Bronchial epithelial cell (primary cell): Measurements from ENCODE around the gene DAAM1. TPM values are rescaled to one million over a fixed set of nuclear protein-coding genes. Genes with fewer than 3 reads are reported as not detected.

Source experiments
- DNase-seq: peaks from one replicate; pipeline ENCODE4 v3.0.0-alpha.2; 2010; ENCODE audit warnings: low read depth
- FAIRE-seq: peaks from 2 replicates; lab custom pipeline; 2011; peaks lifted over from hg19 to GRCh38; lab: Jason Lieb, UNC
- H3K27me3 ChIP-seq: 2 replicates; pipeline ENCODE4 v1.5.1; 2011; ENCODE audit warnings: low read length; ENCODE audit not compliant: control insufficient read depth, insufficient read depth
- H3K36me3 ChIP-seq: 2 replicates; pipeline ENCODE4 v1.5.1; 2011; ENCODE audit warnings: low read length; ENCODE audit not compliant: control insufficient read depth, insufficient read depth
- H3K4me3 ChIP-seq: 2 replicates; pipeline ENCODE4 v1.5.1; 2011; ENCODE audit warnings: mild to moderate bottlenecking, low read depth, low read length, control low read depth
- total RNA-seq: library from RNA; depleted of rRNA; stranded (reverse); fragments of >200 nt; gene quantifications from 2 replicates; pipeline ENCODE4 v1.2.1, GENCODE V29; 2014
- TF ChIP-seq, protein P1 (sequence below): IDR thresholded peaks from 2 replicates; pipeline ENCODE4 v1.5.1; 2011; ENCODE audit warnings: mild to moderate bottlenecking, moderate library complexity, low read length, control low read depth, inconsistent platforms; ENCODE audit not compliant: insufficient read depth, severe bottlenecking

Gene DAAM1
- total RNA-seq, 1 donor from 2014 or later = 16.6 TPM

DNA sequence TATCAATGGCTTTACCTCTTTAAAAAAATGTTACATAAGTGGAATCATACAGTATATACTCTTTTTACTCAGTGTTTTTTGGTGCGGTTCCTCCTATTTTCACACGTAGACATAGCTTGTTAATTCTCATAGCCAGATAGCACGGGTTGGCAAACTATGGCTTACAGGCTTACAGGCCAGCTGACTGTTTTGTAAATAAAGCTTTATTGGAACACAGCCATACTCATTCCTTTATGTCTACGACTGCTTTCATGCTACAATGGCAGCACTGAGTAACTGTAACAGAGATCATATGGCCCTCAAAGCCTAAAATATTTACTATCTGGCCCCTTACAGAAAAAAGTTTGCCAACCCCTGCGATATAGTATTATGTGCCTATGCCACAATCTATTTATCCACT lies 5.8 kb upstream of the DAAM1 start:
- TF ChIP-seq, protein P1, sequence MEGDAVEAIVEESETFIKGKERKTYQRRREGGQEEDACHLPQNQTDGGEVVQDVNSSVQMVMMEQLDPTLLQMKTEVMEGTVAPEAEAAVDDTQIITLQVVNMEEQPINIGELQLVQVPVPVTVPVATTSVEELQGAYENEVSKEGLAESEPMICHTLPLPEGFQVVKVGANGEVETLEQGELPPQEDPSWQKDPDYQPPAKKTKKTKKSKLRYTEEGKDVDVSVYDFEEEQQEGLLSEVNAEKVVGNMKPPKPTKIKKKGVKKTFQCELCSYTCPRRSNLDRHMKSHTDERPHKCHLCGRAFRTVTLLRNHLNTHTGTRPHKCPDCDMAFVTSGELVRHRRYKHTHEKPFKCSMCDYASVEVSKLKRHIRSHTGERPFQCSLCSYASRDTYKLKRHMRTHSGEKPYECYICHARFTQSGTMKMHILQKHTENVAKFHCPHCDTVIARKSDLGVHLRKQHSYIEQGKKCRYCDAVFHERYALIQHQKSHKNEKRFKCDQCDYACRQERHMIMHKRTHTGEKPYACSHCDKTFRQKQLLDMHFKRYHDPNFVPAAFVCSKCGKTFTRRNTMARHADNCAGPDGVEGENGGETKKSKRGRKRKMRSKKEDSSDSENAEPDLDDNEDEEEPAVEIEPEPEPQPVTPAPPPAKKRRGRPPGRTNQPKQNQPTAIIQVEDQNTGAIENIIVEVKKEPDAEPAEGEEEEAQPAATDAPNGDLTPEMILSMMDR = no peak
- FAIRE-seq (no peak), DNase-seq (no peak)
- Histone ChIP-seq H3K36me3 (no peaks in the 10 kb centered on the region), H3K27me3 (no peaks in the 10 kb centered on the region), H3K4me3 (no peak overlapping the region)

DNA sequence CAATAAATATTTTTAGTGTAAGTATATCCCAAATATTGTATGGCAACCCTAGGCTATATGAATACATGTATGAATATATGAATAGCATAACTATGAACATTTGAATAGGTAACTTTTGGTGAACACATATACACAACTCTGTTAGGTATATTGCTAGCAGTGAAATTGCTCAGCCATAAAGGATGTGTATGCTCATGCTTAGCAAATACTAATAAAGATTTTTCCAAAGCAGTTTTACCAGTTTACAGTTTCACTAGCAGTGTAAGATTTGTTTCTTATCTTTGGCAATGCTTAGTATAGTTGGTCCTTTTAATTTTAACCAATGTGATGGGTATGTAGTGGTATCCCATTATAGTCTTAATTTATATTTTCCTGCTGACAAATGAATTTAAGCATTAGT lies 5.3 kb upstream of the DAAM1 start:
- Histone ChIP-seq H3K27me3 (no peaks in the 10 kb centered on the region), H3K4me3 (no peak overlapping the region), H3K36me3 (no peaks in the 10 kb centered on the region)
- FAIRE-seq (no peak), DNase-seq (no peak)
- TF ChIP-seq, protein P1 = no peak

DNA sequence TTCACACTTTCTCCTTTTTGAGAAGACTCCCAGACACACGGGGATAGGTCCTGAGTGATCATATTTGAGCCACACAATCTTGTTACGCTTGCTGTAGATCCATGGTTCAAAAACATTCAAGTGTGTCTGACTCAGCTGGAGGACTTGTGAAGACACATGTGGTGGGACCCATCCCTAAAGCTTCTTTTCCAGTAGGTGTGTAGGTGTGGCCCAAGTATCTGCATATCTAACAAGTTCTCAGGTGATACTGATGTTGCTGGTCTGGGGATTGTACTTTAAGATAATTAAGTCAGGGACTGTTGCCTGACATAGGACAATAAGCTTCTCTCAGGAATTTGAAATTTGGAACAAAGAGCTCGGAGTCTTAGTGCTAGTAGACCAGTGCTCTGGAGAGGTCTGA lies 4.1 kb upstream of the DAAM1 start:
- Histone ChIP-seq H3K4me3 (no peak overlapping the region), H3K36me3 (no peaks in the 10 kb centered on the region), H3K27me3 (no peaks in the 10 kb centered on the region)
- no peak for FAIRE-seq
- TF ChIP-seq, protein P1 = no peak
- DNase-seq = no peak

DNA sequence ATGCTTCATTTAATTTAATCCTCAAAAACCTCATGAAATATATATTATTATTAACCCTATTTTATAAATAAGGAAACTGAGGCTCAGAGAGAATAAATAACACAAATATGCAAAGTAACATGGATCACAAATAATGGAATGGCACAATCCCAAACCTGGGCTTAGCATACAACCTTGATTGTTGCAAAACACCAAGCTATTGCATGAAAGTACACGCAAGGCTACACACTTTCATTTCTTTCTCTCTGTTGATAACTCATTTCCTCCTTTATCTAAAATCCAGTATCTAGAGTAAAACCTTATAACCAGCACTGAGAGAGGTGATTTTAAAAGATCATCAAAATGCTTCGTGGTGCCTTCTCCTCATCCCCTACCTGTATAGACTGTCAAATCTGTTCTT lies 2.8 kb upstream of the DAAM1 start:
- FAIRE-seq (no peak), DNase-seq (no peak)
- TF ChIP-seq, protein P1 = no peak
- Histone ChIP-seq H3K27me3 (no peaks in the 10 kb centered on the region), H3K36me3 (no peaks in the 10 kb centered on the region), H3K4me3 (no peak overlapping the region)

DNA sequence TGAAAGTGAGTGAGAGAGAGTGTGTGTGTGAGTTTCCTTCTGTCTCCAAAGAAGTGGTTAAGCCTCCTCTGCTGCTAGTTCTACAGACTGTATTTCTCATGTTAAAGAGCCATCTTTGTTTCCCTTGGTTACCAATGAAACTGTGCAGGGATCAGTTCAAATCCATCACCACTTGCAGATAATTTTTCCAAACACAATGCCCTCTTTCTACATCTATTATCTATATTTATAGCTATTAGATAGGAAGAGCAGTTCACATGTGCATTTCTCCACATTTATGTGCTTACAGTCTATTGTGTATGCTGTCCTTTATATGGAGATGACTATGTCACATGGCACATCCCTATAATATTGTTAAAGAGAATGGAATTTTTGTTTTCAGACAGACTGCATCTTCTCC lies 2.2 kb upstream of the DAAM1 start:
- no peak for FAIRE-seq
- no peaks in the 10 kb centered on the region for H3K36me3 ChIP-seq
- no peak overlapping the region for H3K4me3 ChIP-seq
- no peak for DNase-seq
- TF ChIP-seq, protein P1 = no peak
- H3K27me3 ChIP-seq = no peaks in the 10 kb centered on the region

DNA sequence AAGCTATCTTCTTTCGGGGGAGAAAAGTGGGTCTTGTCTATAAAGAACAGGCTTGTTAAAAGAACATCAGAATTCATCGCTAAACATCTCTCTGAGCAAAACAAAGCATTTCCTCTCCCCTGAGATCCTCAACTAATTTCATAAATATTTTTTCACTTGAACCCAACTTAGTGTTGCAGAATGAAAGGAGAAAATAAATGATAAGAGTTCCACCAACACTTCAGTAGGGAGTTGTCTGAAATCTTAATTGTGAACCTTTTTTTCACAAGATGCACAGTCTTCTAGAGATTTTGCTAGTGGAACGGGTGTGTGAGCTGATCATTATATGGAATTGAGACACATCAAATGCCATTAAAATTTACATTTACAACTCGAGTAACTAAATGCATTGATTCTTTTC lies 1.3 kb upstream of the DAAM1 start:
- TF ChIP-seq, protein P1 = no peak
- no peak overlapping the region for H3K4me3 ChIP-seq
- H3K27me3 ChIP-seq = no peaks in the 10 kb centered on the region
- H3K36me3 ChIP-seq = no peaks in the 10 kb centered on the region
- FAIRE-seq (no peak), DNase-seq (no peak)
